ENCODE results near the gene LTO1. TPM values are rescaled to one million over a fixed set of nuclear protein-coding genes. Genes with fewer than 3 reads are reported as not detected.

The LTO1 gene
- polyA plus RNA-seq, 1 of the 3 experiments (the other 2 are of a cell fraction), result 30.8 TPM

- H3K4me1 ChIP-seq (ENCODE audit: control insufficient read depth in 1 of 2, insufficient read depth in 2 of 2, low read depth in 1 of 2, low read length in 1 of 2), result peaks cover 0 to 1% of the 10 kb centered on the region in 2 experiments; a peak in 1 of 4 replicates
- TF ChIP-seq CTCF (IDR thresholded peaks at IDR 0.05) (no peak), TCF12 (IDR thresholded peaks at IDR 0.05) (no peak), ZBTB33 (IDR thresholded peaks at IDR 0.05; ENCODE audit: borderline replicate concordance, low read depth) (no peak), YY1 (IDR thresholded peaks at IDR 0.05; ENCODE audit: low read depth) (no peak), SMC3 (IDR thresholded peaks at IDR 0.05; ENCODE audit: low read depth, low read length) (no peak), RXRA (IDR thresholded peaks at IDR 0.05; ENCODE audit: borderline replicate concordance, low read depth) (no peak), ELF1 (IDR thresholded peaks at IDR 0.05) (no peak), EZH2phosphoT487 (IDR thresholded peaks at IDR 0.05; ENCODE audit: borderline replicate concordance, low read depth) (no peak), NFIC (IDR thresholded peaks at IDR 0.05; ENCODE audit: borderline replicate concordance) (no peak), USF2 (IDR thresholded peaks at IDR 0.05; ENCODE audit: borderline replicate concordance, low read depth, low read length) (no peak), PBX3 (IDR thresholded peaks at IDR 0.05) (no peak), FOXJ3 (CRISPR knock-in tag; IDR thresholded peaks at IDR 0.05) (no peak), FOXM1 (IDR thresholded peaks at IDR 0.05; ENCODE audit: low read depth) (no peak), JUND (IDR thresholded peaks at IDR 0.05) (no peak), MAX (IDR thresholded peaks at IDR 0.05; ENCODE audit: low read depth) (no peak), MEF2A (IDR thresholded peaks at IDR 0.05; ENCODE audit: borderline replicate concordance, low read depth) (no peak), NRF1 (IDR thresholded peaks at IDR 0.05; ENCODE audit: low read depth, low read length) (no peak)
- 94% methylated on average over 5 of the region's 8 CpGs for WGBS (ENCODE audit: low lambda C conversion rate)
- H3K4me3 ChIP-seq (ENCODE audit: low read depth in 2 of 2, low read length in 1 of 2), result no peak overlapping the region
- no peaks in the 10 kb centered on the region for H3F3A ChIP-seq (replicated peaks; ENCODE audit: insufficient read depth)
- no peak overlapping the region for H3K4me2 ChIP-seq
- no peak overlapping the region for H3K9ac ChIP-seq
- ChIA-PET CTCF (interaction anchor here (0.9 to 9.2 kb wide), 3 partner anchors 10 to 562 kb away, joined by 3 to 254 read pairs (median 14); partner anchors contain the start of gene LTO1), POLR2A (no interaction called here)
- no peak for DNase-seq
- H3K27me3 ChIP-seq (ENCODE audit: insufficient read depth), result no peaks in the 10 kb centered on the region
- no peak overlapping the region for H2AFZ ChIP-seq (ENCODE audit: low read depth)
- H3K9me2 ChIP-seq, result no peaks in the 10 kb centered on the region
- peaks cover 20 to 49% of the 10 kb centered on the region in 2 experiments for H3K36me3 ChIP-seq (replicated peaks in 1 of 2; ENCODE audit: control insufficient read depth in 1 of 2, insufficient read depth in 2 of 2, low read length in 1 of 2)
- no peaks in the 10 kb centered on the region for H4K20me1 ChIP-seq (ENCODE audit: insufficient read depth)
- H3K9me3 ChIP-seq, result no peaks in the 10 kb centered on the region
- H3K79me2 ChIP-seq (ENCODE audit: insufficient read depth), result peaks cover 13% of the 10 kb centered on the region; the same call in 1 of the 2 replicates
- H3K27ac ChIP-seq (ENCODE audit: low read depth in 2 of 2, low read length in 1 of 2), result no peak overlapping the region
Measured at GRCh38 chr11:69664901-69665300, 10.3 kb downstream of the LTO1 start.
